ENCODE results near the gene TBC1D23. TPM values are rescaled to one million over a fixed set of nuclear protein-coding genes. Genes with fewer than 3 reads are reported as not detected.

The TBC1D23 gene
- total RNA-seq, 1 donor from 2014 or later, result 62.2 TPM

DNA sequence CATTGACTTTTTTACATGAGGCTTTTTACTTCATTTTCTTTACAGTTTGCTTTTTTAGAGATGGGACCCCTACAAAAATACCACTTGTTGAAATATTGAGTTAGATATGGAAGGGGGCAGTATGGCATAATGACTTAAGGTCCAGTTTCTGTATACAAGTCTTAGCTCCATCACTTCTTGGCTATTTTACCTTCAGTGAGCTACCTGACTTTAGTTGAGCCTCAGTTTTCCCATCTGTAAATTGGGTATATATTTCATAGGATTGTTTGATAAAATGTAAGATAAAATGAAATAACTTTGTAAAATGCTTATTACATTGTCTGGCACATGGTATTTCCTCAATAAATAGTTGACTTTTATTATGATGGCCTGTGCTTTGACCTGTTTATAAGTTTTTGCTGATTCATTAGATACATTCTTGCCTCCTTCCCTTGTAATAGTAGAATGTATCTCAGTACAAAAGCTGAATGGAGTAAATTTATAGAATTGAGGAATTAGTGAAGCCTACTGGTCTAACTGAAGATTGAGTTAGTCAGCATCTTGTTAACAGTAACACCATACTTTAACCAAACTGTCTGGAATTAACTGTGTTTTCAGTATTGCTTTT, 27.6 kb downstream of the TBC1D23 start:
- H2AFZ ChIP-seq (ENCODE audit: low read depth, low read length), result no peak overlapping the region
- H3K4me1 ChIP-seq (ENCODE audit: insufficient read depth, low read length), result peaks cover 4% of the 10 kb centered on the region
- H3K36me3 ChIP-seq (ENCODE audit: insufficient read depth, low read length), result peaks cover 43% of the 10 kb centered on the region
- H3K4me3 Mint-ChIP-seq (ENCODE audit: unreplicated experiment), result no peak overlapping the region
- TF ChIP-seq, protein P1, sequence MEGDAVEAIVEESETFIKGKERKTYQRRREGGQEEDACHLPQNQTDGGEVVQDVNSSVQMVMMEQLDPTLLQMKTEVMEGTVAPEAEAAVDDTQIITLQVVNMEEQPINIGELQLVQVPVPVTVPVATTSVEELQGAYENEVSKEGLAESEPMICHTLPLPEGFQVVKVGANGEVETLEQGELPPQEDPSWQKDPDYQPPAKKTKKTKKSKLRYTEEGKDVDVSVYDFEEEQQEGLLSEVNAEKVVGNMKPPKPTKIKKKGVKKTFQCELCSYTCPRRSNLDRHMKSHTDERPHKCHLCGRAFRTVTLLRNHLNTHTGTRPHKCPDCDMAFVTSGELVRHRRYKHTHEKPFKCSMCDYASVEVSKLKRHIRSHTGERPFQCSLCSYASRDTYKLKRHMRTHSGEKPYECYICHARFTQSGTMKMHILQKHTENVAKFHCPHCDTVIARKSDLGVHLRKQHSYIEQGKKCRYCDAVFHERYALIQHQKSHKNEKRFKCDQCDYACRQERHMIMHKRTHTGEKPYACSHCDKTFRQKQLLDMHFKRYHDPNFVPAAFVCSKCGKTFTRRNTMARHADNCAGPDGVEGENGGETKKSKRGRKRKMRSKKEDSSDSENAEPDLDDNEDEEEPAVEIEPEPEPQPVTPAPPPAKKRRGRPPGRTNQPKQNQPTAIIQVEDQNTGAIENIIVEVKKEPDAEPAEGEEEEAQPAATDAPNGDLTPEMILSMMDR (IDR thresholded peaks at IDR 0.05; ENCODE audit: insufficient read depth, low read depth, low read length), result no peak
- TF ChIP-seq EZH2 (IDR thresholded peaks at IDR 0.05; ENCODE audit: insufficient read depth, low read length), result no peak
- no peak for DNase-seq (ENCODE audit: low read depth)
- H3K4me2 ChIP-seq (ENCODE audit: low read length), result no peak overlapping the region
- H3K9me3 Mint-ChIP-seq (ENCODE audit: unreplicated experiment), result no peaks in the 10 kb centered on the region
- H3K9ac ChIP-seq (ENCODE audit: low read length), result no peak overlapping the region
- no peak for FAIRE-seq
- H3K79me2 ChIP-seq (ENCODE audit: insufficient read depth, low read length), result peaks cover 10% of the 10 kb centered on the region
- H4K20me1 ChIP-seq (ENCODE audit: insufficient read depth, low read length), result peaks cover 12% of the 10 kb centered on the region
- H3K27ac ChIP-seq (ENCODE audit: low read depth, low read length), result no peak overlapping the region
- H3K27ac Mint-ChIP-seq (ENCODE audit: unreplicated experiment), result no peak overlapping the region
- H3K27me3 Mint-ChIP-seq (ENCODE audit: low read depth, unreplicated experiment), result no peaks in the 10 kb centered on the region
- H3K4me1 Mint-ChIP-seq (ENCODE audit: low read depth, unreplicated experiment), result peaks cover 3% of the 10 kb centered on the region
- H3K4me3 ChIP-seq (ENCODE audit: insufficient read depth, low read depth, low read length), result no peak overlapping the region
- H3K27me3 ChIP-seq (ENCODE audit: insufficient read depth, low read length), result no peaks in the 10 kb centered on the region
- no peaks in the 10 kb centered on the region for H3K9me3 ChIP-seq (ENCODE audit: insufficient read depth, low read depth, low read length)
- H3K36me3 Mint-ChIP-seq (ENCODE audit: low read depth, unreplicated experiment), result peaks cover 11% of the 10 kb centered on the region

DNA sequence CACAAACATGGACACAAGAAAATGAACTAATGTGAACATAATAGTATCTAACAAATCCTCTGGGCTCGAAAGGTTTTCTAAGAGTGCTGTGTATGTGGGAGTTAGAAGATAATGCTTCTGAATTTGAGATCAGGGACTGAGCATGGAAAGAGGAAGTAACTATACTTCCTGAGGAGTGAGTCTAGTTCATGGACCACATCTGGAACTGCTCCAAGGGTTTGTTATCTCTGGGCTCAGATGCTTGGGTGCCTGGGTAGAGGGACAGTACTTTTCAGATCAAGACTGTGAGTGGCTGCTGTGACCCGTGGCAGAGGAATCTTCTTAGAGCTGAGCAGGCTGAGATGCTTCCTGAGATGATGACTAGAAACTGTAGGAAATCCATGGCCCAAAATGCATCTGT, 28.5 kb downstream of the TBC1D23 start:
- H3K36me3 ChIP-seq (ENCODE audit: insufficient read depth, low read length), result peaks cover 41% of the 10 kb centered on the region
- H3K27ac Mint-ChIP-seq (ENCODE audit: unreplicated experiment), result no peak overlapping the region
- H3K9me3 ChIP-seq (ENCODE audit: insufficient read depth, low read depth, low read length), result no peaks in the 10 kb centered on the region
- no peak for TF ChIP-seq EZH2 (IDR thresholded peaks at IDR 0.05; ENCODE audit: insufficient read depth, low read length)
- TF ChIP-seq, protein P1 (IDR thresholded peaks at IDR 0.05; ENCODE audit: insufficient read depth, low read depth, low read length), result no peak
- H3K79me2 ChIP-seq (ENCODE audit: insufficient read depth, low read length), result peaks cover 10% of the 10 kb centered on the region
- H3K27ac ChIP-seq (ENCODE audit: low read depth, low read length), result no peak overlapping the region
- peaks cover 11% of the 10 kb centered on the region for H3K36me3 Mint-ChIP-seq (ENCODE audit: low read depth, unreplicated experiment)
- H3K4me3 ChIP-seq (ENCODE audit: insufficient read depth, low read depth, low read length), result no peak overlapping the region
- H3K4me3 Mint-ChIP-seq (ENCODE audit: unreplicated experiment), result no peak overlapping the region
- H2AFZ ChIP-seq (ENCODE audit: low read depth, low read length), result no peak overlapping the region
- H3K27me3 Mint-ChIP-seq (ENCODE audit: low read depth, unreplicated experiment), result no peaks in the 10 kb centered on the region
- peaks cover 4% of the 10 kb centered on the region for H3K4me1 ChIP-seq (ENCODE audit: insufficient read depth, low read length)
- H4K20me1 ChIP-seq (ENCODE audit: insufficient read depth, low read length), result peaks cover 11% of the 10 kb centered on the region
- no peak for DNase-seq (ENCODE audit: low read depth)
- no peak overlapping the region for H3K4me2 ChIP-seq (ENCODE audit: low read length)
- H3K9ac ChIP-seq (ENCODE audit: low read length), result no peak overlapping the region
- FAIRE-seq, result no peak
- no peaks in the 10 kb centered on the region for H3K9me3 Mint-ChIP-seq (ENCODE audit: unreplicated experiment)
- H3K27me3 ChIP-seq (ENCODE audit: insufficient read depth, low read length), result no peaks in the 10 kb centered on the region
- H3K4me1 Mint-ChIP-seq (ENCODE audit: low read depth, unreplicated experiment), result peaks cover 3% of the 10 kb centered on the region

DNA sequence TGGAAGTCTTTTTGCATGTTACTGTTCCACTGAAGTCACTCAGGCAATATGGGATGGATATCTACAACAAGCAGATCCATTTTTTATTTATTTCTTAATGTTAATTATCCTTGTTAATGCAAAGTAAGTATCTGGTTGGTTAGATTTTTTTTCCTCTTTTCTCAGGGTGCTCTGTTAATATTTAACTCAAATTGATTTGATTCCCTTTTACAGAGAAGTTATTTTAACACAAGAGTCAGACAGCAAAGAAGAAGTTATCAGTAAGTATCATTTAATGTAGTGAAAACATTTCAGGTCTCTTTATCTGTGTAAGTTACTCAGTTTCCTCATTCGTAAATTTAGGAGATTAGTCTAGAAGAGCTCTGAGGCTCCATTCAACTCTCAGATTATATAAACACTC, 34.3 kb downstream of the TBC1D23 start:
- H3K27ac Mint-ChIP-seq (ENCODE audit: unreplicated experiment), result no peak overlapping the region
- FAIRE-seq, result no peak

More for the DNA sequence above, 34.3 kb downstream of the TBC1D23 start:
- TF ChIP-seq, protein P1 (IDR thresholded peaks at IDR 0.05; ENCODE audit: insufficient read depth, low read depth, low read length), result no peak
- no peak for TF ChIP-seq EZH2 (IDR thresholded peaks at IDR 0.05; ENCODE audit: insufficient read depth, low read length)
- Mint-ChIP-seq H3K4me3 (ENCODE audit: unreplicated experiment) (no peak overlapping the region), H3K36me3 (ENCODE audit: low read depth, unreplicated experiment) (peaks cover 19% of the 10 kb centered on the region), H3K9me3 (ENCODE audit: unreplicated experiment) (no peaks in the 10 kb centered on the region), H3K4me1 (ENCODE audit: low read depth, unreplicated experiment) (peaks cover 7% of the 10 kb centered on the region), H3K27me3 (ENCODE audit: low read depth, unreplicated experiment) (no peaks in the 10 kb centered on the region)
- no peak for DNase-seq (ENCODE audit: low read depth)
- H3K9me3 ChIP-seq (ENCODE audit: insufficient read depth, low read depth, low read length), result no peaks in the 10 kb centered on the region
- no peaks in the 10 kb centered on the region for H4K20me1 ChIP-seq (ENCODE audit: insufficient read depth, low read length)
- H3K4me1 ChIP-seq (ENCODE audit: insufficient read depth, low read length), result peaks cover 5% of the 10 kb centered on the region
- no peak overlapping the region for H3K27ac ChIP-seq (ENCODE audit: low read depth, low read length)
- no peak overlapping the region for H3K4me2 ChIP-seq (ENCODE audit: low read length)
- no peaks in the 10 kb centered on the region for H3K79me2 ChIP-seq (ENCODE audit: insufficient read depth, low read length)
- H3K4me3 ChIP-seq (ENCODE audit: insufficient read depth, low read depth, low read length), result no peak overlapping the region
- H3K27me3 ChIP-seq (ENCODE audit: insufficient read depth, low read length), result no peaks in the 10 kb centered on the region
- H3K36me3 ChIP-seq (ENCODE audit: insufficient read depth, low read length), result peaks cover 30% of the 10 kb centered on the region
- H3K9ac ChIP-seq (ENCODE audit: low read length), result no peak overlapping the region
- H2AFZ ChIP-seq (ENCODE audit: low read depth, low read length), result no peak overlapping the region

Data from astrocyte (in vitro differentiated cells and primary cell).